H1 (cell line): Measurements from ENCODE around the gene KLHL5. TPM values are rescaled to one million over a fixed set of nuclear protein-coding genes. Genes with fewer than 3 reads are reported as not detected.

ENCODE experiments used
- CTCF ChIA-PET: fragments of 300-600 bp; sonication (Branson Sonifier 250); formaldehyde crosslinking; loops from one replicate; lab custom pipeline; 2021; ENCODE audit not compliant: partially characterized antibody; lab: Charles Lee
- POLR2A ChIA-PET: fragments of 300-600 bp; sonication (Branson Sonifier 250); formaldehyde crosslinking; loops from one replicate; lab custom pipeline; 2021; ENCODE audit warnings: inconsistent platforms; ENCODE audit not compliant: partially characterized antibody; lab: Charles Lee
- DNase-seq, 2 experiments: peaks; one replicate each; pipeline versions ENCODE4 v3.0.0 to v3.0.0-alpha.2; 2010 to 2022; ENCODE audit warnings: low spot score in 2 of 2, low read depth in 1 of 2, mixed read lengths in 1 of 2
- FAIRE-seq: peaks from 2 replicates; lab custom pipeline; 2011; peaks lifted over from hg19 to GRCh38; lab: Jason Lieb, UNC
- H2AFZ ChIP-seq: 2 replicates; pipeline ENCODE4 v1.8.1; 2012; ENCODE audit warnings: low read length, inconsistent platforms
- H2AK5ac ChIP-seq: 2 replicates; pipeline ENCODE4 v1.6.1; 2013; ENCODE audit warnings: low read depth, low read length
- H2BK120ac ChIP-seq: replicated peaks from 2 replicates; pipeline ENCODE3; 2013; ENCODE audit warnings: low read depth, low read length, inconsistent platforms
- H2BK12ac ChIP-seq: 2 replicates; pipeline ENCODE4 v1.6.1; 2013; ENCODE audit warnings: low read depth, low read length
- H2BK15ac ChIP-seq: 2 replicates; pipeline ENCODE4 v1.6.1; 2013; ENCODE audit warnings: low read length
- H2BK20ac ChIP-seq: 2 replicates; pipeline ENCODE4 v1.6.1; 2013; ENCODE audit warnings: low read length
- H2BK5ac ChIP-seq: 2 replicates; pipeline ENCODE4 v1.6.1; 2013; ENCODE audit warnings: low read depth, low read length
- H3K14ac ChIP-seq: 2 replicates; pipeline ENCODE4 v1.6.1; 2013; ENCODE audit warnings: inconsistent platforms; ENCODE audit not compliant: insufficient read length
- H3K18ac ChIP-seq: 2 replicates; pipeline ENCODE4 v1.6.1; 2013; ENCODE audit warnings: low read length; ENCODE audit errors: extremely low read depth
- H3K23ac ChIP-seq: 2 replicates; pipeline ENCODE4 v1.6.1; 2013; ENCODE audit warnings: inconsistent platforms; ENCODE audit not compliant: insufficient read length
- H3K23me2 ChIP-seq: 2 replicates; pipeline ENCODE4 v1.6.1; 2013; ENCODE audit warnings: low read depth, low read length
- H3K27ac ChIP-seq: 2 replicates; pipeline ENCODE4 v1.6.1; 2011; ENCODE audit warnings: low read depth, low read length, inconsistent platforms
- H3K27me3 ChIP-seq, 4 experiments: replicated peaks in 1 of 4; 1 replicate in 1 of 4; 2 replicates in 3 of 4; pipeline versions ENCODE4 v1.6.1 to v1.8.1; 2011 to 2013; ENCODE audit warnings: low read length in 3 of 4, mild to moderate bottlenecking in 3 of 4, inconsistent platforms in 2 of 4, mixed read lengths in 2 of 4, moderate library complexity in 1 of 4; ENCODE audit not compliant: control insufficient read depth in 3 of 4, insufficient read depth in 3 of 4; ENCODE audit errors: extremely low read depth in 1 of 4
- H3K36me3 ChIP-seq, 4 experiments: 2 replicates each; pipeline versions ENCODE4 v1.6.1 to v1.8.1; 2011 to 2013; ENCODE audit warnings: mild to moderate bottlenecking in 4 of 4, low read length in 3 of 4, moderate library complexity in 2 of 4, control low read depth in 1 of 4, inconsistent platforms in 1 of 4; ENCODE audit not compliant: insufficient read depth in 4 of 4, control insufficient read depth in 2 of 4
- H3K4ac ChIP-seq: replicated peaks from 2 replicates; pipeline ENCODE3; 2013; ENCODE audit warnings: low read length, low read depth, mixed read lengths, inconsistent platforms; ENCODE audit not compliant: insufficient read length
- H3K4me1 ChIP-seq, 4 experiments: replicated peaks in 1 of 4; 1 replicate in 1 of 4; 2 replicates in 3 of 4; pipeline versions ENCODE4 v1.6.1 to v1.8.1; 2011 to 2013; ENCODE audit warnings: low read length in 3 of 4, inconsistent platforms in 2 of 4, mixed read lengths in 1 of 4; ENCODE audit not compliant: insufficient read depth in 4 of 4, control insufficient read depth in 3 of 4
- H3K4me2 ChIP-seq, 2 experiments: 2 replicates each; pipeline versions ENCODE4 v1.6.1 to v1.8.1; 2011 to 2013; ENCODE audit warnings: low read depth in 2 of 2, low read length in 2 of 2, control low read depth in 1 of 2, inconsistent platforms in 1 of 2, mild to moderate bottlenecking in 1 of 2; ENCODE audit not compliant: insufficient read depth in 1 of 2
- H3K4me3 ChIP-seq, 4 experiments: fragments of 200-600, 300-600 bp in 1 of 4; sonication (generic), shearing (Covaris generic), sonication (Bioruptor Twin) in 1 of 4; 2 replicates each; pipeline versions ENCODE4 v1.5.1 to v1.8.1; 2011 to 2016; ENCODE audit warnings: low read length in 4 of 4, low read depth in 3 of 4, control low read depth in 2 of 4, inconsistent platforms in 2 of 4, mild to moderate bottlenecking in 2 of 4, mixed read lengths in 1 of 4, moderate library complexity in 1 of 4; ENCODE audit not compliant: insufficient read depth in 2 of 4; ENCODE audit errors: extremely low read depth in 1 of 4
- H3K56ac ChIP-seq: replicated peaks from 2 replicates; pipeline ENCODE3; 2013; ENCODE audit warnings: low read depth, mild to moderate bottlenecking, mixed read lengths, low read length, inconsistent platforms; ENCODE audit not compliant: insufficient read length
- H3K79me1 ChIP-seq: 2 replicates; pipeline ENCODE4 v1.6.1; 2013; ENCODE audit warnings: low read depth, low read length, control low read depth
- H3K79me2 ChIP-seq, 2 experiments: 2 replicates each; pipeline versions ENCODE4 v1.6.1 to v1.8.1; 2012 to 2013; ENCODE audit warnings: low read length in 2 of 2, mild to moderate bottlenecking in 2 of 2, inconsistent platforms in 1 of 2; ENCODE audit not compliant: insufficient read depth in 2 of 2, control insufficient read depth in 1 of 2
- H3K9ac ChIP-seq, 4 experiments: replicated peaks in 1 of 4; 1 replicate in 1 of 4; 2 replicates in 3 of 4; pipeline versions ENCODE4 v1.6.1 to v1.8.1; 2011 to 2013; ENCODE audit warnings: low read depth in 3 of 4, low read length in 3 of 4, control low read depth in 2 of 4, mild to moderate bottlenecking in 2 of 4, moderate library complexity in 2 of 4, inconsistent platforms in 1 of 4; ENCODE audit errors: extremely low read depth in 1 of 4
- H3K9me3 ChIP-seq, 2 experiments: 2 replicates each; pipeline versions ENCODE4 v1.6.1 to v1.8.1; 2012 to 2013; ENCODE audit warnings: mild to moderate bottlenecking in 2 of 2, moderate library complexity in 2 of 2, control low read depth in 1 of 2, inconsistent platforms in 1 of 2, low read depth in 1 of 2, low read length in 1 of 2, mixed read lengths in 1 of 2; ENCODE audit not compliant: insufficient read depth in 2 of 2
- H4K20me1 ChIP-seq, 2 experiments: replicated peaks in 1 of 2; 2 replicates each; pipeline versions ENCODE3 to v1.8.1; 2011 to 2013; ENCODE audit warnings: inconsistent platforms in 2 of 2, low read length in 2 of 2, mild to moderate bottlenecking in 1 of 2; ENCODE audit not compliant: insufficient read depth in 2 of 2, control insufficient read depth in 1 of 2
- H4K5ac ChIP-seq: 2 replicates; pipeline ENCODE4 v1.6.1; 2013; ENCODE audit warnings: low read length, low read depth, mixed read lengths, inconsistent platforms; ENCODE audit not compliant: insufficient read length
- H4K8ac ChIP-seq: 2 replicates; pipeline ENCODE4 v1.8.0; 2013; ENCODE audit warnings: mild to moderate bottlenecking, moderate library complexity, low read length, inconsistent platforms; ENCODE audit not compliant: insufficient read depth; ENCODE audit errors: extremely low read depth
- H4K91ac ChIP-seq: replicated peaks from 2 replicates; pipeline ENCODE3; 2013; ENCODE audit warnings: low read length, mixed read lengths, inconsistent platforms; ENCODE audit not compliant: insufficient read length
- CREB1 ChIP-seq: IDR thresholded peaks from 2 replicates; pipeline ENCODE4 v1.6.1; 2012; ENCODE audit warnings: inconsistent platforms
- CTBP2 ChIP-seq: IDR thresholded peaks from 2 replicates; pipeline ENCODE4 v1.7.0; 2011; ENCODE audit warnings: borderline replicate concordance, mild to moderate bottlenecking, moderate library complexity, mixed read lengths, low read length; ENCODE audit not compliant: insufficient read depth, insufficient read length
- HDAC6 ChIP-seq: IDR thresholded peaks from one replicate; pipeline ENCODE4 v1.7.1; 2012; ENCODE audit warnings: low read depth, mild to moderate bottlenecking, inconsistent platforms, low read length, moderate library complexity
- RFX5 ChIP-seq: IDR thresholded peaks from 2 replicates; pipeline ENCODE4 v1.6.1; 2011; ENCODE audit warnings: low read depth, low read length, improper control_type of control experiment, borderline replicate concordance
- SP4 ChIP-seq: IDR thresholded peaks from 2 replicates; pipeline ENCODE4 v1.6.1; 2012; ENCODE audit warnings: low read length, inconsistent platforms
- TAF7 ChIP-seq: optimal IDR thresholded peaks from 2 replicates; pipeline ENCODE3; 2011; ENCODE audit warnings: low read depth, mild to moderate bottlenecking, inconsistent platforms, low read length, moderate library complexity, borderline replicate concordance
- WGBS, 2 experiments: shearing (Covaris generic) in 1 of 2; methylation state at CpG; one replicate each; pipeline versions ENCODE4 v1.1.6 to v1.1.7; 2013 to 2015; ENCODE audit warnings: low lambda C conversion rate in 2 of 2, mixed read lengths in 2 of 2, inconsistent platforms in 1 of 2, low coverage in 1 of 2, missing lambda C conversion rate in 1 of 2; ENCODE audit not compliant: insufficient replicate concordance in 2 of 2, insufficient coverage in 1 of 2, insufficient read length in 1 of 2; ENCODE audit errors: extremely low coverage in 1 of 2, missing lambda C conversion rate in 1 of 2; 5-methylcytosine and 5-hydroxymethylcytosine counted together
- polyA plus RNA-seq, 7 experiments: library from polyadenylated mRNA; depleted of rRNA in 3 of 7; stranded (reverse) in 5 of 7; unstranded in 2 of 7; fragments of >200 nt in 5 of 7; fragments of 200-250 nt in 2 of 7; gene quantifications; 1 replicate in 5 of 7; 2 replicates in 1 of 7; 4 replicates in 1 of 7; pipeline versions ENCODE4 v1.2.1 to v1.2.3, GENCODE V29; 2011 to 2013; ENCODE audit warnings: missing spikeins in 2 of 7, mixed read lengths in 2 of 7
- total RNA-seq: library from RNA; stranded (reverse); fragmentation: NEBNext Ultra II Directional; extraction: Animal tissue kit (Norgen Biotek cat#: 25700); gene quantifications from 2 replicates; pipeline ENCODE4 v1.2.1, GENCODE V29; 2021
- TF ChIP-seq, protein P1 (sequence below): IDR thresholded peaks from 2 replicates; pipeline ENCODE4 v1.6.1; 2012; ENCODE audit warnings: inconsistent platforms

KLHL5 gene
- total and polyA plus RNA-seq, 2 of the 8 experiments (the other 6 are each of a cell fraction or from before 2014, with no cell fraction given): 13.0 to 23.6 TPM

GRCh38 chr4:39134683-39135306 lies 72.8 kb downstream of the KLHL5 start:
- H2AK5ac ChIP-seq: no peak overlapping the region
- H4K5ac ChIP-seq: no peak overlapping the region
- no peak for TF ChIP-seq RFX5
- TF ChIP-seq CREB1: no peak
- TF ChIP-seq, protein P1, sequence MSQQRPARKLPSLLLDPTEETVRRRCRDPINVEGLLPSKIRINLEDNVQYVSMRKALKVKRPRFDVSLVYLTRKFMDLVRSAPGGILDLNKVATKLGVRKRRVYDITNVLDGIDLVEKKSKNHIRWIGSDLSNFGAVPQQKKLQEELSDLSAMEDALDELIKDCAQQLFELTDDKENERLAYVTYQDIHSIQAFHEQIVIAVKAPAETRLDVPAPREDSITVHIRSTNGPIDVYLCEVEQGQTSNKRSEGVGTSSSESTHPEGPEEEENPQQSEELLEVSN: no peak
- TF ChIP-seq TAF7: no peak
- TF ChIP-seq CTBP2: no peak
- TF ChIP-seq HDAC6: no peak
- no peak for TF ChIP-seq SP4
- FAIRE-seq (no peak), DNase-seq (no peak)
- 0 out of 7 replicates have a peak overlapping the region, but pooled peaks of 1 of the 4 experiments have one; percentile 29 for H3K9ac ChIP-seq
- ChIA-PET CTCF (interaction anchor here (0.6 to 5.6 kb wide), 43 partner anchors 9 to 376 kb away, joined by 3 to 38 read pairs (median 3); partner anchors contain the start of gene TLR10), POLR2A (no interaction called here)
- peaks cover 0 to 2% of the 10 kb centered on the region in 2 experiments; a peak in 2 of 4 replicates for H3K9me3 ChIP-seq
- H3K27me3 ChIP-seq: no peaks in the 10 kb centered on the region
- no peak overlapping the region for H3K23ac ChIP-seq
- peaks cover 0 to 2% (median 0%) of the 10 kb centered on the region in 4 experiments; a peak in 2 of 8 replicates for H3K36me3 ChIP-seq
- no peak overlapping the region for H4K91ac ChIP-seq
- H3K18ac ChIP-seq: peak overlapping the region; percentile 36; the same call in 1 of the 2 replicates
- H3K23me2 ChIP-seq: no peaks in the 10 kb centered on the region
- H3K4me3 ChIP-seq: no peak overlapping the region
- H2BK12ac ChIP-seq: no peak overlapping the region
- no peak overlapping the region for H4K8ac ChIP-seq
- no peak overlapping the region for H3K4ac ChIP-seq
- no peak overlapping the region for H3K14ac ChIP-seq
- no peak overlapping the region for H2BK20ac ChIP-seq
- no peak overlapping the region for H2BK5ac ChIP-seq
- H3K4me1 ChIP-seq: peaks cover 0 to 3% (median 0%) of the 10 kb centered on the region in 4 experiments; a peak in 1 of 7 replicates
- peak overlapping the region; percentile 86 for H2AFZ ChIP-seq
- no peak overlapping the region for H2BK15ac ChIP-seq
- peak overlapping the region in 1 of 2 experiments; percentile 26; a peak in 1 of 4 replicates for H3K4me2 ChIP-seq
- H3K79me2 ChIP-seq: no peaks in the 10 kb centered on the region
- H3K79me1 ChIP-seq: no peaks in the 10 kb centered on the region
- no peak overlapping the region for H3K27ac ChIP-seq
- no peak overlapping the region for H2BK120ac ChIP-seq
- 79% methylated on average over 2 of the region's 2 CpGs; no CpG with 5 or more reads in 1 of the 2 experiments for WGBS, 2 experiments
- no peak overlapping the region for H3K56ac ChIP-seq
- H4K20me1 ChIP-seq: no peaks in the 10 kb centered on the region
